SK-N-MC (cell line): ENCODE measurements around the gene EPDR1.

Experiments used
- EZH2 ChIP-seq: fragments of 200-600 bp; sonication (generic); IDR thresholded peaks from one replicate; pipeline ENCODE4 v1.6.1; 2017; ENCODE audit warnings: antibody characterized with exemption
- FOXP2 ChIP-seq: optimal IDR thresholded peaks from 2 replicates; pipeline ENCODE3; 2011; ENCODE audit warnings: mild to moderate bottlenecking, moderate library complexity; ENCODE audit not compliant: insufficient read depth; ENCODE audit errors: extremely low read length, control extremely low read depth
- POLR2AphosphoS5 ChIP-seq: IDR thresholded peaks from 2 replicates; pipeline ENCODE4 v1.6.1; 2012; ENCODE audit warnings: mild to moderate bottlenecking, low read depth, low read length, borderline replicate concordance

DNA sequence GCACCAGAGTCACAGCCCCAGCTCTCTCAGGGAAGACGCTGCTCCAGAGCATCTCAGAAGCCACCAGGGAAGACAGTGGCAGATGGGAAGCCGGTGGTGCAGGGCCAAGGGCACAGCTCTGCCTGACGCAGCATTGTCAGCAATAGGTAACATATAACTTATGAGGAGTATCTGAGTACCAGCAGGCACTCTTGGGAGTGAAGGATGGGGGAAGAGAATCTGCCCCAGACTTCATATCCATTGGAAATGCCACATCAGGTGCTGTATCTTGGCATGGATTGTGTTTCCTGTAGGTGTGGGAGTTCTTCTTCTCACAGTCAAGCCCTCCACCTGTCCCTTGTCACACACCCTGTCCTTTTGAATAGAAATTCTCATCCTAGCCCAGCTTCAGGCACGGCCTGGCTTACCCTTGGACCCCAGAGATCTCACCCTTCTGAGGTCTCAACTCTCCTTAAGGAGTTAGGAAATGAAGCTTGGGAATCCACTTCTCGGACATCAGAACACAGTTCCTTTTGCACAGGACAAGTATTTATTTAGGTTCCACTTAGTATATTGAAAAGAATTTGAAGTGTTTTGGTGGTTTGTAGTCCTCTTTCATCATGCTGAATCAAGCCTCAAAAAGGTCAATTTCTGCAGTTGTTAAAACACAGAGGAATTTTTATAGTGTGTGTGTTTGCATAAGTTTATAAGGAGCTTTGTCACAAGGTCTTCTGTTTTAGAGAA is 9.9 kb downstream of the EPDR1 start:
- TF ChIP-seq POLR2AphosphoS5, result no peak
- TF ChIP-seq EZH2, result no peak
- no peak for TF ChIP-seq FOXP2
